ENCODE results near the gene WDR33.
"Not testable (repeated sequence)": the region's sequence is repeated elsewhere in the genome, so short reads cannot be mapped to it uniquely, and the experiment has no call there.

Gene WDR33

GRCh38 chr2:127763776-127764175, 47.2 kb downstream of the WDR33 start:
- no peak for DNase-seq (ENCODE audit: low spot score)

GRCh38 chr2:127762846-127763245, 48.1 kb downstream of the WDR33 start:
- DNase-seq (ENCODE audit: low spot score), result no peak

GRCh38 chr2:127762441-127762840, 48.5 kb downstream of the WDR33 start:
- DNase-seq (ENCODE audit: low spot score), result no peak

- no peak for DNase-seq (ENCODE audit: low spot score)
These were observed 51.0 kb downstream of the WDR33 start for GRCh38 chr2:127759931-127760330.

GRCh38 chr2:127754186-127754585, 56.8 kb downstream of the WDR33 start:
- DNase-seq (ENCODE audit: low spot score), result no peak

GRCh38 chr2:127753374-127753773, 57.6 kb downstream of the WDR33 start:
- DNase-seq (ENCODE audit: low spot score), result no peak

GRCh38 chr2:127749537-127749936, 61.4 kb downstream of the WDR33 start:
- not testable (repeated sequence) for DNase-seq (ENCODE audit: low spot score)

GRCh38 chr2:127747621-127748020, 63.4 kb downstream of the WDR33 start:
- no peak for DNase-seq (ENCODE audit: low spot score)

- DNase-seq (ENCODE audit: low spot score), result no peak
These were observed 67.4 kb downstream of the WDR33 start for GRCh38 chr2:127743477-127744026.

- DNase-seq (ENCODE audit: low spot score), result no peak
These were observed 70.2 kb downstream of the WDR33 start for GRCh38 chr2:127740665-127741288.

GRCh38 chr2:127739800-127740199, 71.2 kb downstream of the WDR33 start:
- DNase-seq (ENCODE audit: low spot score), result no peak

- DNase-seq (ENCODE audit: low spot score), result no peak
These were observed 73.1 kb downstream of the WDR33 start for GRCh38 chr2:127737892-127738291.

GRCh38 chr2:127735537-127736399, 75.2 kb downstream of the WDR33 start:
- no peak for DNase-seq (ENCODE audit: low spot score)

- no peak for DNase-seq (ENCODE audit: low spot score)
These were observed 75.9 kb downstream of the WDR33 start for GRCh38 chr2:127735044-127735443.

GRCh38 chr2:127733816-127734537, 77.0 kb downstream of the WDR33 start:
- no peak for DNase-seq (ENCODE audit: low spot score)

GRCh38 chr2:127733113-127733815, 77.7 kb downstream of the WDR33 start:
- no peak for DNase-seq (ENCODE audit: low spot score)

GRCh38 chr2:127726158-127726880, 84.7 kb downstream of the WDR33 start:
- DNase-seq (ENCODE audit: low spot score), result no peak

GRCh38 chr2:127722807-127723206, 88.2 kb downstream of the WDR33 start:
- DNase-seq (ENCODE audit: low spot score), result no peak

GRCh38 chr2:127721978-127722355, 89.0 kb downstream of the WDR33 start:
- no peak for DNase-seq (ENCODE audit: low spot score)

GRCh38 chr2:127721311-127721977, 89.5 kb downstream of the WDR33 start:
- DNase-seq (ENCODE audit: low spot score), result no peak
